ENCODE measurements around the gene SIRT5. TPM values are rescaled to one million over a fixed set of nuclear protein-coding genes. Genes with fewer than 3 reads are reported as not detected.

SIRT5 gene
- polyA plus RNA-seq, 3 donors, result 3.3 to 5.0 (median 3.4) TPM

DNA sequence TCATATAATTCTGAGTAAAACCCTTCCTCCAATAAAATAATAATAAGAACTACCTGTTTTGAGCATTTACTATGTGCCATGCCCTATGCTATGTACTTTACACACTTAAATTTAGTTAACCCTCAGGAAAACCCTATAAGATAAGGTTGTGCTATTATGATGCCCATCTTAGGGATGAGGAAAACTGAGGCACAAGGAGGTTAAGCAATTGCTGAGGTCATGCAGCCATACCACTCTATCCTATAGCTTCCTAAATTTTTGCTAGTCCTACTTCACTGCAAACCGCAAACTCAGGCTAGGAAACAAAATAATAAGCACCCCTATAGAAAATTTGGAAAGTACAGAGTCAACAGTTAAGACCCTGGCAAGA lies 48.1 kb upstream of the SIRT5 start:
- peak overlapping the region; percentile 79 to 90 (median 87) for H3K27ac Mint-ChIP-seq
- Histone ChIP-seq H4K20me1 (ENCODE audit: insufficient read depth, low read length) (no peaks in the 10 kb centered on the region), H3K79me2 (ENCODE audit: insufficient read depth, low read length) (no peaks in the 10 kb centered on the region), H3K27me3 (ENCODE audit: control insufficient read depth in 2 of 2, insufficient read depth in 2 of 2, low read length in 2 of 2) (no peaks in the 10 kb centered on the region), H3K9me3 (replicated peaks in 1 of 2; ENCODE audit: control insufficient read depth in 1 of 2, insufficient read depth in 1 of 2, low read length in 2 of 2) (no peaks in the 10 kb centered on the region), H3K4me2 (replicated peaks; ENCODE audit: extremely low read depth, low read length, poor library complexity, severe bottlenecking) (peak overlapping the region; percentile 37), H3K9ac (ENCODE audit: insufficient read depth, low read length, poor library complexity, severe bottlenecking) (no peak overlapping the region), H3K4me1 (ENCODE audit: control insufficient read depth in 1 of 2, insufficient read depth in 2 of 2, low read length in 2 of 2) (peaks cover 32 to 35% of the 10 kb centered on the region in 2 donors), H3K4me3 (replicated peaks in 1 of 3; ENCODE audit: low read depth in 2 of 3, low read length in 3 of 3) (peak overlapping the region in 1 of 3 experiments; percentile 23), H2AFZ (ENCODE audit: insufficient read depth, low read depth, low read length, poor library complexity, severe bottlenecking) (no peak overlapping the region), H3K36me3 (replicated peaks in 1 of 2; ENCODE audit: control insufficient read depth in 1 of 2, insufficient read depth in 2 of 2, low read length in 2 of 2) (no peaks in the 10 kb centered on the region), H3K27ac (ENCODE audit: low read depth in 1 of 2, low read length in 2 of 2) (peak overlapping the region; percentile 79 to 93)
- whole genome bisulfite sequencing (ENCODE audit: insufficient coverage), result 0% methylated on average over 1 of the region's 1 CpG
- H3K4me3 Mint-ChIP-seq, result no peak overlapping the region
- TF ChIP-seq CTCF (IDR thresholded peaks at IDR 0.05), result no peak
- H3K9me3 Mint-ChIP-seq, result no peaks in the 10 kb centered on the region
- H3K36me3 Mint-ChIP-seq, result no peaks in the 10 kb centered on the region
- no peaks in the 10 kb centered on the region for H3K27me3 Mint-ChIP-seq (ENCODE audit: low read depth in 3 of 3)
- intact Hi-C loops (cut with micrococcal nuclease), result loop anchor here (5.0 to 10.0 kb wide), 4 partner anchors 39 to 199 kb away; partner anchors contain the start of genes GFOD1 (in 1 of the 2), SIRT5 (in 1 of the 2) and TBC1D7 (in 1 of the 2)
- peak in 2 of 3 donors; percentile 71 to 75 for DNase-seq
- peaks cover 40% of the 10 kb centered on the region for H3K4me1 Mint-ChIP-seq

- Mint-ChIP-seq H3K27ac (peak overlapping the region; percentile 79 to 91 (median 87)), H3K27me3 (ENCODE audit: low read depth in 3 of 3) (peaks cover 0 to under 1% (median 0%) of the 10 kb centered on the region in 3 donors), H3K9me3 (no peaks in the 10 kb centered on the region), H3K4me3 (peak overlapping the region in 1 of 2 donors; percentile 51), H3K4me1 (peaks cover 40% of the 10 kb centered on the region), H3K36me3 (no peaks in the 10 kb centered on the region)
- Histone ChIP-seq H3K27me3 (ENCODE audit: control insufficient read depth in 2 of 2, insufficient read depth in 2 of 2, low read length in 2 of 2) (no peaks in the 10 kb centered on the region), H3K79me2 (ENCODE audit: insufficient read depth, low read length) (no peaks in the 10 kb centered on the region), H3K9ac (ENCODE audit: insufficient read depth, low read length, poor library complexity, severe bottlenecking) (peak overlapping the region; percentile 19), H3K4me3 (replicated peaks in 1 of 3; ENCODE audit: low read depth in 2 of 3, low read length in 3 of 3) (no peak overlapping the region), H3K27ac (ENCODE audit: low read depth in 1 of 2, low read length in 2 of 2) (peak overlapping the region; percentile 79 to 93), H3K4me2 (replicated peaks; ENCODE audit: extremely low read depth, low read length, poor library complexity, severe bottlenecking) (peak overlapping the region; percentile 37), H2AFZ (ENCODE audit: insufficient read depth, low read depth, low read length, poor library complexity, severe bottlenecking) (peak overlapping the region; percentile 53), H3K4me1 (ENCODE audit: control insufficient read depth in 1 of 2, insufficient read depth in 2 of 2, low read length in 2 of 2) (peaks cover 32 to 35% of the 10 kb centered on the region in 2 donors), H3K9me3 (replicated peaks in 1 of 2; ENCODE audit: control insufficient read depth in 1 of 2, insufficient read depth in 1 of 2, low read length in 2 of 2) (no peaks in the 10 kb centered on the region), H3K36me3 (replicated peaks in 1 of 2; ENCODE audit: control insufficient read depth in 1 of 2, insufficient read depth in 2 of 2, low read length in 2 of 2) (no peaks in the 10 kb centered on the region), H4K20me1 (ENCODE audit: insufficient read depth, low read length) (no peaks in the 10 kb centered on the region)
- DNase-seq, result peak; percentile 83 to 90 (median 90)
- 24% methylated on average over 7 of the region's 17 CpGs for WGBS (ENCODE audit: insufficient coverage)
- intact Hi-C loops (cut with micrococcal nuclease), result loop anchor here (5.0 to 10.0 kb wide), 4 partner anchors 40 to 200 kb away; partner anchors contain the start of genes GFOD1 (in 1 of the 2), SIRT5 (in 1 of the 2) and TBC1D7 (in 1 of the 2)
- peak; percentile 3 for TF ChIP-seq CTCF (IDR thresholded peaks at IDR 0.05)
These were observed 47.4 kb upstream of the SIRT5 start for GRCh38 chr6:13526727-13527670.
